Raji (cell line): Measurements from ENCODE around the gene WIPF1.

Experiments
- POLR2A ChIP-seq: IDR thresholded peaks from 2 replicates; pipeline ENCODE4 v1.6.1; 2011; ENCODE audit warnings: low read depth, low read length, control low read depth; ENCODE audit not compliant: insufficient read depth

WIPF1 gene

DNA sequence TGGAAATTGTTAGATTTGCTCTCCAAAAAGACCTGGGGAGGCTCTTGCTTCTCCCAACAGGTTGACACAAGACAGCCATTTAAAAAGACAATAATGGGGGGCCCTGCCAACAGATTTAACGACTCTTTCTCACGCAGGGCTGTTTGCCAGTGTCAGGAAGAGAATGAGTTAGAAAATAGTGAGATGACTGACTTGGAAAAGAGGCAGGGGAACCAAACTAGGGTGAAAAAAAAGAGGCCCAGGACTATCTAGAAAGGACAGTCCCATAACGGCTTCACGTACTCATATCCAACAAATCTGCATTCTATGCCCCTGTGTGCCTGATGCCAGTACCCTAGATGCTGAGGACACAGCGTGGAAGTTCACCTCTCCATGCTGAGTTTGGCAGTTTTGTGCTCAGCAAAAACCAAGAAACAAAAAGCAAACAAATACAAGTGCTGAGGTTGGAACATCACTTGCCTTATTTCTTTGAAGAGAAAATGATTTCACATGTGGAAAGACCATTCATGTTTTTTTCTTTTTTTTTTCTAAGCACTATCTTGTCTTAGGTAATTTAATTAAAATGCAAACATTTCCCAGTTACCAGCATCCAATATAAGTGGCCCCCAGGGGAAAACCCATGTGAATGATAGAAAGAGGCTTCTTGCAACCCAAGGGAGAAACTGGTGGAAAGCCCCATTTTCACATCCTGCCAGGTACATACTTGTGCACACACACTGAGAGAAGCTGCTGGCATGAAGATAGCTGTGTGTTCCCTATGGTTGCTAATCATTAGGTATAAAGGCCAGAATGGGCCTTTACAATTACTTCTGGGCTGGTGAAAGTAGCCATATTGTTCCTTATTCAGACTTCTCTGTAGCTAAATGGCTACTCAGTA lies 10.6 kb upstream of the WIPF1 start:
- peak; percentile 9; the same call in 1 of the 2 replicates for TF ChIP-seq POLR2A

- no peak for TF ChIP-seq POLR2A
Measured at GRCh38 chr2:174607584-174607983, 10.0 kb upstream of the WIPF1 start.

GRCh38 chr2:174606336-174606735 lies 8.7 kb upstream of the WIPF1 start:
- TF ChIP-seq POLR2A = no peak

- TF ChIP-seq POLR2A = no peak
Measured at GRCh38 chr2:174605687-174606086, 8.1 kb upstream of the WIPF1 start.

DNA sequence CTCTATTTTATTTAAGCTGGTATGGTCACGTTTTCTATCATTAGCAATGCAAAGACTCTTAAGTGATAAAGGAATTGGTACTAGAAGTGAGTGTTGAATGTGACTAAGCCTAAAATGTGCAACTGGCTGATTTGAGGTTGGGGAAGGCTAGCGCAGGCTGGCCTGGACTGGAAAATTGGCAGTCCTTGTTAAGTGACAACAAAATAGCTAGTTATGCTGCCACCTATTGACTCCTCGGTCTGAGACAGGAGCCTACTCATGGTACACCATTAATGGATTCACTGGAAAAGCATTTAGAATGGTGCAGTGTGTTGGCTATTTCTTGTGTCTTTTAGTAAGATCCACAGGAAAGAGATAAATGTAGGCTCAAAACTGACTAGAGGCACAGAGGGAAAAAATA lies 5.7 kb upstream of the WIPF1 start:
- TF ChIP-seq POLR2A = no peak

GRCh38 chr2:174602745-174603144 lies 5.1 kb upstream of the WIPF1 start:
- TF ChIP-seq POLR2A = no peak

DNA sequence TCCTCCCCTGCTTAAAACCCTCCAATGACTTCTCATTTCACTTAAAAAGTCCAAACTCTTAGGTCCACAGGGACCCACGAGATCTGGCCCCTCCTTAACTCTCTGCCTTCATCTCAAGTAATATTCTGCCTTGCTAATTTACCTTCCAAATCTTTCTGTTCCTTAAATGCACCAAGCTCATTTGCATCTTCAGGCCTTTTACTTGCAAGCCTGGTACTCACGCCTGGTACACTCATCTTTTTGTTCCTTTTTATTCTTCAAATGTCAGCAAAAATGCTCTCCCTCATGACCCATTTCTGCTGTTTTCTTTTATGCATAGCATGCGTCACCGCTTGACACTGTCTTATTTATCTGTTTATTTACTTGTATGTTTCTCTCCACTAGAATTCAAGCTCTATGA lies 2.7 kb upstream of the WIPF1 start:
- 0 out of 2 replicates have a peak, but pooled peaks have one; percentile 41 for TF ChIP-seq POLR2A

- no peak for TF ChIP-seq POLR2A
Measured at GRCh38 chr2:174599310-174599921, 1.8 kb upstream of the WIPF1 start.

DNA sequence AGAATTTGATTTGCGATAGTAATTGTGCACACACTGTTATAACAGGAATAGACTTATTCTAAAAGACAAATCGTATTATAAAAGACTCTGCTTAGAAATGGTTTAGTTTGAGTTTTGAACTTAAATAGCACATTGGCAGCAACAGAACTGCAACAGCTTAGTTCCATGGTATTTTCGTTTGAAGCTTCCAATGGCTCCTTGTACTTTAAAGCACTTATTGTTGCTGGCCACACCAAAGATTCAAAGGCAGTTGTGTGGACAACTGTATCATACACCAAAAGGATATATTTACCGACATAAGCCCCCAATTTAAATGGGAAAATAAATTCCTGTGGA lies 627 bp downstream of the WIPF1 start:
- TF ChIP-seq POLR2A = no peak

GRCh38 chr2:174595891-174596397 lies 1.7 kb downstream of the WIPF1 start:
- no peak for TF ChIP-seq POLR2A

DNA sequence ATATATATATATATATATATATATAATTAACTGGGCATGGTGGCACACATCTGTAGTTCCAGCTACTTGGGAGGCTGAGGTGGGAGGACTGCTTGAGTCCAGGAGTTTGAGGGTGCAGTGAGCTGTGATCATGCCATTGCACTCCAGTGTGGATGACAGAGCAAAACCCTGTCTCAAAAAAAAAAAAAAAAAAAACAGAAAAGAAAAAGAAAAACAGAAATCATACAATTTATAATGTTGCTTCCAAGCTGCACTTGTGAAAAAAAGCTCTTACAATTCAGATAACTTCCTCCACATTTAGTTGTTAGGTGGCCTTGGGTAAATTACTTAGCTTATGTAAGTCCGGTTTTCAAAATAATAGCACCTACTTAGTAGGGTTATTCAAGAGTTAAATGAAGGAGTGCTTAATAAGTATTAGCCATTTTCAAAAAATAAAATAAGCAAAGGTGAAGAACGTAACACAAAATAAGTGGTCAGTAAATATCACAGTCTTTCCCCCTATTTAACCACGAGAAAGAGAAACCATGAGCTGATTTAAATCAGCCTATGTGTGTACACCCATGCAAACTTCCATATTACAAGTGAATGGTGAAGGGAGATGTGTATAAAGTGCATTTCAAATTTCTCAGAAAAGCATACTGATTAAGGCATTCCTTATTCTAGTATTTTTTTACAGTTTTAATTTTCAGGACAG lies 2.3 kb downstream of the WIPF1 start:
- no peak; the same call in 1 of the 2 replicates for TF ChIP-seq POLR2A

DNA sequence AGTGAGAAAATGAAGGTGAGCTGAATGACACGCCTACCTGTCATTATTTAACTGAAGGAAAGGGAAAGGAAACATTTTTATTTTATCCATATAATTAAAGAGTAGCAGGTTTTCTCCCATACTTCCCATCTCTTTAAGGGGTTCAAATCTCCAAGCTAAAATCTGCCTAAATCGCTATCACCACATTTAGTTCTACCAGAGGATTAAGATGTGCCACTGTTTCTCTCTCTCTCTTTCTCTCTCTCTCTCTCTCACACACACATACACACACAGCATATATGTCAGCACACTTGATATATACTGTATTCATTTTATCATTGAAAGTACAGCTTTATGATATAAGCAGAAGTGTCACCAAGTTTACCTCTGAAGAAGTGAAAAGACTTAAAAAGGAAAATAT lies 3.1 kb downstream of the WIPF1 start:
- TF ChIP-seq POLR2A = no peak

DNA sequence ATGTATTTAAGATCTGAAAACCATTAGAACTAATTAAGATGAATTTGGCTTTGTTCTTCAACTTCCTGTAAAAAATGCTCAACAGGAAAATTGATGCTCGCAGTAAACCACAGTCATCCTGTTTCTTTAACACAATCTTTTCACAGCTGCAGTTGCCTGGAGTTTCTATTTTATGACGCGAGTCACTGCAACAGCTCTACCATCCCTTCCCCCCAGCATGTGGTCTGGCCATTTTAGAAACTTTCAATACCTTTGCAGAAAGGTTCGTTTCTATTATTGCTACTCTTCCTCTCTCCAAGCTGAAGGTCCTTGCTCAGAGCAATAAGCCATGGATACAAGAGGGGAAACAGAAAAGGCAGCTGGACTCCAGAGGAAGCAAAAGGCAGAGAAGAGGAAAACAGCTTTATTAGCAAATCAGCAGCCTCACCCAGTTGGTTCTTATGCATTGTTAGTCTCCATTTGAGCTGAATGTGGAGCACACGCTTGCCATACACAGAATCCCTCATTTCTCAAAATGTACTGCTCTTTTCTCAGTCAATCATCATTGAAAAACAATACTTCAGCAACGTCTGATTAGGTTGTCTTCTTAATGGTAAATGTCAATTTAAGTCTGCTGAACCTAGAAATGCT lies 3.9 kb downstream of the WIPF1 start:
- TF ChIP-seq POLR2A = peak; percentile 50

DNA sequence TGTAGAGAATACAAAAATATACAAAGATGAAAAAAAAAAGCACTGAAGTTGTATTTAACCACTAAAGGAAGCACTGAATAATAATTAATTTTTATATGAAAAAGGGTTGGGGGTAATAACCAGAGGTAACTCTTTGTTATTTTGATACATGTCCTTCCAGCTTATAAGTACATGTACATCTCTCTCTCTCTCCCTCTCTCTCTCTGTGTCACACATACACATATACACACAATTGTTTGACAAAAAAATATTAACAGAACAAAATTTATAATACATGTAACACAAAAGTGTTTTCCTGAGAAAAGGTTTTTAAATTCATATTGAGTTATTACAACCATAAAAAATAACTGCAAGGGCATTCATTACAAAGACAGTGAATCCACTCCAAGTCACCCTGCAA lies 4.6 kb downstream of the WIPF1 start:
- no peak for TF ChIP-seq POLR2A

DNA sequence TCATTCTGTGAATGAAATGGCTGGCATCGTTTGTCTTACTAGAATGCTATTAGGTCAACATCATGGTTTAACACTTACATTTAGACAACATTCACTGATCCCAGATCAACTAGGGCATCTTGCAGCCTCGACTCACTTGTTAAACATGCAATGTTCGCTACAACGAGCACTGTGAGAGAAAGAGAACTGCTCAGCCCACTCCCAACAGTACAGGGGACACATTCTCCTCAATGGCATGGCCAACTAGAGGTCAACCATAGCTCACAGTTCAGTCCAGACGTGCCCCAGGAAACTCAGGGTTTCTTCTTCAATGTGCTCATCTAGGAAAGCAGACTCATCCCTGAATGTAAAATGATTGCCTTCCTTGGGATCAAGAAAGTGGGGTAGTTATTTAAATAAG lies 5.9 kb downstream of the WIPF1 start:
- TF ChIP-seq POLR2A = no peak
